HG03196 (cell line): ENCODE data around the gene LRRD1.
"Not testable (repeated sequence)": the region's sequence is repeated elsewhere in the genome, so short reads cannot be mapped to it uniquely, and the experiment has no call there.

ENCODE experiments used
- ATAC-seq: cut with Tn5 transposase; IDR thresholded peaks from one replicate; pipeline ENCODE4 v1.9.1; 2021; ENCODE audit not compliant: unreplicated experiment

LRRD1 gene

GRCh38 chr7:92178928-92179924 lies at the start of gene LRRD1:
TSS of gene LRRD1 (minus strand) at chr7:92179142. CDS start at chr7:92165202, 13,940 bp downstream.
- peak; percentile 99 for ATAC-seq

- no peak for ATAC-seq
These were observed 49.8 kb upstream of the LRRD1 start for GRCh38 chr7:92228742-92229141.

DNA sequence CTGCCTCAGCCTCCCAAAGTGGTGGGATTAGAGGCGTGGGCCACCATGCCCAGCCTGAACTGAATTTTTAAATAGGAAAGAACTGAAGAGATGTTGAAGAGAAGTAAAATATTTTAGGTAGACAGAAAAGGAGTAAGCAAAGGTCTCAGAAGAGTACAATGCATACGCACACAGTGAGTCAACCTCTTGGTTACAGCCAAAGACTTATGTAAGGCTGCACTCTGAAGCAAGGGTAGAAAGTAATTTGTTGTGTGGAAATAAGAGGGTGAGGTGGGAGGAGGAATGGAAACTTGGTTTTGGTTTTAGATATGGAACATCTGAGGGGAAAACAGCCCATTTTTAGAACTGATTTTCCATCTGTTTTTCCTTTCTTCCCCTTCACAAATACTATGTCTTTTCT lies 49.2 kb upstream of the LRRD1 start:
- ATAC-seq, result no peak

GRCh38 chr7:92226981-92227380 lies 48.0 kb upstream of the LRRD1 start:
- ATAC-seq, result no peak

- no peak for ATAC-seq
These were observed 42.8 kb upstream of the LRRD1 start for GRCh38 chr7:92221766-92222165.

GRCh38 chr7:92206672-92207071 lies 27.7 kb upstream of the LRRD1 start:
- ATAC-seq, result no peak

DNA sequence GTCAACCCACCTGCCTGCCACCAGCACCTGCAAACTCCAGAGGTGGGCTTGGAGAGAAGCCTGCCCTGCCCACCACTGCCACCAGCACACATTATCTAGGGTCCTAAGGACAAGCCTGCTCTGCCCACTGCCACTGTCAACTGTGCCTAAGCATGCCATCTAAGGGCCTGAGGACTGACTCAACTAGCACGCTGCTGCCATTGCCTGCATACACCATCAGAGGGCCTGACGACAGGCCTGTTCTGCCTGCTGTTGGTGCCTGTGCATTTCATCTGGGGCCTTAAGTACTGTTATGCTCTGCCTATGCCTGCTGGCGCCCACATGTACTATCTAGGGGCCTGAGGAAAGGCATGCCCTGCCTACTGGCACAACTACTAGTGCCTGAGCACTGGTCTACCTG lies 27.0 kb upstream of the LRRD1 start:
- no peak for ATAC-seq

DNA sequence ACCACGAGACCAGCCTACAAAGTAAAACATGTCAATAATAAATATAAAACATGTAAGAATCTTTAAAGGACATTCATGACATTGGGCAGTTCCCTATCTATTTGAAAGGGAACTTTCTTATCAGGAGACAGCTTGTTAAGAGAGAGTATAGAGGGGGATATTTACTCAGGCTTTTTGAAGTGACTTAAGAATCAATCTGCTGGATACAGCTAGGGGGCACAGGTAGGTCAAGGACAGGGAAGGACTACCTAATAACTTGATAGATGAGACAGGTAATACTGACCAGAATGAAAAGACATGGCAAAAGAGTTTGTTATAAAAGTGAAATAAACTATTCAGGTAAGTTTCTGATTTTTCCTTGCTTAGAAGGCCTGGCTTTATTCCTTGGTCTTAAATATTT lies 21.8 kb upstream of the LRRD1 start:
- ATAC-seq, result no peak

DNA sequence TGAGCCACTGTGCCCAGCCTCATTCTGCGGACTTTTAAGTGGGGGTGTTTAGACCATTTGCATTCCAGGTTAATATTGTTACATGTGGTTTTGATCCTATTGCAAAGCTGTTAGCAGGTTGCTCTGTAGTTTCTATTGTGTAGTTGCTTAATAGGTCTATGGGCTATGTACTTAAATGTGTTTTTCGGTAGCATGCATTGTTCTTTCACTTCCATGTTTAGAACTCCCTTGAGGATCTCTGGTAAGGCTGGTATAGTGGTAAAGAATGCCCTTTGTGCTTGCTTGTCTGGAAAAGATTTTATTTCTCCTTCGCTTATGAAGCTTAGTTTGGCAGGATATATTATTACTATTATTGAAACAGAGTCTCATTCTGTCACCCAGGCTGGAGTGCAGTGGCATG lies 13.4 kb upstream of the LRRD1 start:
- no peak for ATAC-seq

GRCh38 chr7:92189246-92189645 lies 10.3 kb upstream of the LRRD1 start:
- ATAC-seq, result not testable (repeated sequence)

GRCh38 chr7:92184294-92184693 lies 5.4 kb upstream of the LRRD1 start:
- ATAC-seq, result not testable (repeated sequence)

- no peak for ATAC-seq
These were observed 1.6 kb downstream of the LRRD1 start for GRCh38 chr7:92177362-92177761.

DNA sequence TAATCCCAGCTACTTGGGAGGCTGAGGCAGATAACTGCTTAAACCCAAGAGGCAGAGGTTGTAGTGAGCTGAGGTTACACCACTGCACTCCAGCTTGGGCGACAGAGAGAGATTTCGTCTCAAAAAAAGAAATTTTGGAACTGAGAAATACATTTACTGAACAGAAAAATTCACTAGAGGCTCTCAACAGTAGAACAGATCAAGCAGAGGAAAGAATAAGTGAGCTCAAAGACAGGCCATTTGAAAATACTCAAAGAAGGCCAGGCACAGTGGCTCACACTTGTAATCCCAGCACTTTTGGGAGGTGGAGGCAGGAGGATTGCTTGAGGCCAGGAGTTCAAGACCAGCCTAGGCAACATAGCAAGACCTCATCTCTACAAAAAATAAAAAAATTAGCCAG lies 9.4 kb downstream of the LRRD1 start:
- ATAC-seq, result not testable (repeated sequence)

DNA sequence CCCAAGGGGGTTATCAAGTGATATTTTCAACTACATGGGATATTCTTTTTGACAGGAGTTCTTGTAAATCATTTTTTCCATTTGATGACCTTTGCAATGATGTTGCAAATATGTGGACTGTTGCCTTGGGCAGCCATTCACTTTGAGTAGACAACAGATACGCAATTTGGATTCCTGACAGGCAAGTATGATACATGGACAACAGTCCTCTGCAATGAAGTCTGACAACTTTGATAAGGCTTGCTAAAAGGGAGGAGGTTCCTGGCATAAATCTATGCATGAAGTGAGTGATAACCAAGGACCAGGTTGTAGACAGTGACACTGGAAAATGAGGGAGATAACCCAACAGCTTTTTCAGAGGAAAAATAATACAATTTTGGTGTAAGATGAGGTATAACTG lies 17.7 kb downstream of the LRRD1 start:
- ATAC-seq, result no peak

- ATAC-seq, result peak; percentile 76
These were observed 20.0 kb downstream of the LRRD1 start for GRCh38 chr7:92158660-92159575.

- ATAC-seq, result no peak
These were observed 22.0 kb downstream of the LRRD1 start for GRCh38 chr7:92156990-92157389.

GRCh38 chr7:92155108-92155739 lies 23.7 kb downstream of the LRRD1 start:
- ATAC-seq, result no peak

DNA sequence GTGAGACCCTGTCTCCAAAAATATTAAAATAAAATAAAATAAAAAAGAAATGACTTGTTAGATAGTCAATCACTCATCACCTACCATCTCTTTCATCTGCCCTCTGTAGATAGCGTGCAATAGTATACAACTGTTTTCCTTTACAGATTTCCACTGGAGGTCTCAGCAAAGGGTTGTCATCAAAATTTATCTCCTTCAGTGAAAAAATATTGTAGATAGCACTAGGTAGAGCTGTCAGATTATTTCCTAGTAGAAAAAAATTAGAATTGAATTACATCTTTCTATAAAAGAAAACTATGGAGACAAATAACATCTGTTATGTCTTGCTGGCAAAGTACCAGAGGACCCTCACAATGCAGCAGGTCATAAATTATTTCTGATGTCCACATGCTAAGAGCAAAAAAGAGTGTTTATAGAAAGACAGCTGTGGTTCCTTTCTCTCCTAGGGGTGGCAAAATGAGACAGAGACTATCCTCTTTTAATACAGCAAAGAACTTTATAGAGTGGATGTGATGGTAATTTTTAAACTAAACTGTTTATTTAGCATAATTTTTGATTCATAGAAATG lies 28.4 kb downstream of the LRRD1 start:
- no peak for ATAC-seq

DNA sequence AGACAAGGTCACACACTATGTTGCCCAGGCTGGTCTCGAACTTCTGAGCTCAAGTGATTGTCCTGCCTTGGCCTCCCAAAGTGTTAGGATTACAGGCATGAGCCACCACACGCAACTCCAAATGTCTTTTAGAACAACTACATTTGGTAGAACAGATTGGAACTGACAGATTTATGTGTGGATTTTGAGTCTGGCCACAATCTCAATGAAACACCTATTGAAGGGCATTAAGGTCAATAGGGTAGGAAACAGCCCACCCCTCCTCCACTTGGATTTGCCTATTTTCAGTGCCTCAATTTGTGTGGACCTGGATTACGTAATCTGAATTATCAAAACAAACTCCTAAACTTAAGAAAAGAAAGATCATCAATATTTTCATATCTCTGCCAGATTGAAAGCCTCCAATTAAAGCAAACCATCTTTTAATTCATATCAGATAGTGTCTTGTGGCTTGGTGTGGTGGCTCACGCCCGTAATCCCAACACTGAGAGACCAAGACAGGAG lies 29.2 kb downstream of the LRRD1 start:
- ATAC-seq, result no peak

DNA sequence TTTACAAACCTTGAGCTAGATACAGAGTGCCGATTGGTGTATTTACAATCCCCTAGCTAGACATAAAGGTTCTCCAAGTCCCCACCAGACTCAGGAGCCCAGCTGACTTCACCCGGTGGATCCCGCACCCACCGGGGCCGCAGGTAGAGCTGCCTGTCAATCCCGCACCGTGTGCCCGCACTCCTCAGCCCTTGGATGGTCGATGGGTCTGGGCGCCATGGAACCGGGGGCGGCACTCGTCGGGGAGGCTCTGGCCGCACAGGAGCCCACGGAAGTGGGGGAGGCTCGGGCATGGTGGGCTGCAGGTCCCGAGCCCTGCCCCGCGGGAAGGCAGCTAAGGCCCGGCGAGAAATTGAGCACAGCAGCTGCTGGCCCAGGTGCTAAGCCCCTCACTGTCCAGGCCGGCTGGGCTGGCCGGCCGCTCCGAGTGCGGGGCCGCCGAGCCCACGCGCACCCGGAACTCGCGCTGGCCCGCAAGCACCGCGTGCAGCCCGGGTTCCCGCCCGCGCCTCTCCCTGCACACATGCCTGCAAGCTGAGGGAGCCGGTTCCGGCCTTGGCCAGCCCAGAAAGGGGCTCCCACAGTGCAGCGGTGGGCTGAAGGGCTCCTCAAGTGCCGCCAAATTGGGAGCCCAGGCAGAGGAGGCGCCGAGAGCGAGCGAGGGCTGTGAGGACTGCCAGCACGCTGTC lies 35.6 kb downstream of the LRRD1 start:
- not testable (repeated sequence) for ATAC-seq
